PFSK-1 (cell line): Measurements from ENCODE around the gene FOLR1.

Experiments
- FOXP2 ChIP-seq: optimal IDR thresholded peaks from 2 replicates; pipeline ENCODE3; 2011; ENCODE audit warnings: borderline replicate concordance, control low read depth, inconsistent platforms; ENCODE audit not compliant: insufficient read depth; ENCODE audit errors: extremely low read length, extremely low read depth
- POLR2AphosphoS5 ChIP-seq: IDR thresholded peaks from 2 replicates; pipeline ENCODE4 v1.6.1; 2012; ENCODE audit warnings: low read depth, mild to moderate bottlenecking, control low read depth, low read length, moderate library complexity
- SIN3A ChIP-seq: IDR thresholded peaks from 2 replicates; pipeline ENCODE4 v1.6.1; 2012; ENCODE audit warnings: mild to moderate bottlenecking, low read length, moderate library complexity, borderline replicate concordance; ENCODE audit not compliant: insufficient read depth
- TAF1 ChIP-seq: IDR thresholded peaks from 2 replicates; pipeline ENCODE4 v1.6.1; 2012; ENCODE audit warnings: low read length, control low read depth, borderline replicate concordance; ENCODE audit not compliant: insufficient read depth
- TF ChIP-seq, protein P1 (sequence below), 2 experiments: IDR thresholded peaks; 2 replicates each; pipeline versions ENCODE4 v1.6.1 to v1.8.0; 2011 to 2012; ENCODE audit warnings: low read depth in 2 of 2, low read length in 2 of 2, control low read depth in 1 of 2, inconsistent platforms in 1 of 2, mild to moderate bottlenecking in 1 of 2, moderate library complexity in 1 of 2; ENCODE audit not compliant: insufficient read depth in 1 of 2

FOLR1 gene

DNA sequence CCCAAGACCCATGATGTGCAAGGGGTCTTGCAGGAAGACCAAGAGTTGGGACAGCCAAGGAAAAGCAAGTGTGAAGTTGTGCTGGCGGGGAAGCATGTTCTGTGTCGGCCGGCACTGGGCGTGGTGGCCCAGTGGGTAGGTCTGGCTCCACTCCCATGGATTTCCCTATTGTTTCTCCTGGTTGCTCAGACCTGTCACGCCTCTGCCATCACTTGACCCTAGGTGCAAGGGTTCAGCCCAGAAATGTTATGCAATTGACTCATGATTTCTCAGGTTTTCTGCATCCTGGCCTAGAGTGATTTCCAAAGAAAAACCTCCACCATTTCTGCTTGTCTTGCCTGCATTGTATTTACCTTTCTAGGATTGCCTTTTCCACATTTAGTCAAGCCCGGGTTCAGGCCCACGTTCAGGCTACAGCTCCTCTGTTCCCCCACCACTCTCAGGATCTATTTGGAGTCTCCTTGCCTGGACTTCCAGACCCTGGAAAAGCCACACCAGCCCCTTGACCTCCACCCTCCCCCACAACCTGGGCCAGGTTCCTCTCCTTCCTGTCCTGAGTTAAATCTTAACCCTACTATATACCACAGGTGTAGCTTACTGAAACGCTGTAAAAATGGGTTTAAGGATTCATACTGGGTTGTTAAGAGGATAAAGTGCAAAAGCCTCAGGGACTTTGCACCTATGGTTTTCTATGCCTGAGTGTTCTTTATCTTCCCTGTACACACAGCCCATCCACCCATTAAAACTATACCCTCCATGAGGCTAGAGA, 17.5 kb upstream of the FOLR1 start:
- TF ChIP-seq TAF1: no peak
- no peak for TF ChIP-seq FOXP2
- TF ChIP-seq SIN3A: no peak
- TF ChIP-seq, protein P1, sequence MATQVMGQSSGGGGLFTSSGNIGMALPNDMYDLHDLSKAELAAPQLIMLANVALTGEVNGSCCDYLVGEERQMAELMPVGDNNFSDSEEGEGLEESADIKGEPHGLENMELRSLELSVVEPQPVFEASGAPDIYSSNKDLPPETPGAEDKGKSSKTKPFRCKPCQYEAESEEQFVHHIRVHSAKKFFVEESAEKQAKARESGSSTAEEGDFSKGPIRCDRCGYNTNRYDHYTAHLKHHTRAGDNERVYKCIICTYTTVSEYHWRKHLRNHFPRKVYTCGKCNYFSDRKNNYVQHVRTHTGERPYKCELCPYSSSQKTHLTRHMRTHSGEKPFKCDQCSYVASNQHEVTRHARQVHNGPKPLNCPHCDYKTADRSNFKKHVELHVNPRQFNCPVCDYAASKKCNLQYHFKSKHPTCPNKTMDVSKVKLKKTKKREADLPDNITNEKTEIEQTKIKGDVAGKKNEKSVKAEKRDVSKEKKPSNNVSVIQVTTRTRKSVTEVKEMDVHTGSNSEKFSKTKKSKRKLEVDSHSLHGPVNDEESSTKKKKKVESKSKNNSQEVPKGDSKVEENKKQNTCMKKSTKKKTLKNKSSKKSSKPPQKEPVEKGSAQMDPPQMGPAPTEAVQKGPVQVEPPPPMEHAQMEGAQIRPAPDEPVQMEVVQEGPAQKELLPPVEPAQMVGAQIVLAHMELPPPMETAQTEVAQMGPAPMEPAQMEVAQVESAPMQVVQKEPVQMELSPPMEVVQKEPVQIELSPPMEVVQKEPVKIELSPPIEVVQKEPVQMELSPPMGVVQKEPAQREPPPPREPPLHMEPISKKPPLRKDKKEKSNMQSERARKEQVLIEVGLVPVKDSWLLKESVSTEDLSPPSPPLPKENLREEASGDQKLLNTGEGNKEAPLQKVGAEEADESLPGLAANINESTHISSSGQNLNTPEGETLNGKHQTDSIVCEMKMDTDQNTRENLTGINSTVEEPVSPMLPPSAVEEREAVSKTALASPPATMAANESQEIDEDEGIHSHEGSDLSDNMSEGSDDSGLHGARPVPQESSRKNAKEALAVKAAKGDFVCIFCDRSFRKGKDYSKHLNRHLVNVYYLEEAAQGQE (IDR thresholded peaks at IDR 0.05; ENCODE audit: insufficient read depth in 1 of 2, low read depth in 2 of 2, low read length in 2 of 2): no peak
- TF ChIP-seq POLR2AphosphoS5: no peak

DNA sequence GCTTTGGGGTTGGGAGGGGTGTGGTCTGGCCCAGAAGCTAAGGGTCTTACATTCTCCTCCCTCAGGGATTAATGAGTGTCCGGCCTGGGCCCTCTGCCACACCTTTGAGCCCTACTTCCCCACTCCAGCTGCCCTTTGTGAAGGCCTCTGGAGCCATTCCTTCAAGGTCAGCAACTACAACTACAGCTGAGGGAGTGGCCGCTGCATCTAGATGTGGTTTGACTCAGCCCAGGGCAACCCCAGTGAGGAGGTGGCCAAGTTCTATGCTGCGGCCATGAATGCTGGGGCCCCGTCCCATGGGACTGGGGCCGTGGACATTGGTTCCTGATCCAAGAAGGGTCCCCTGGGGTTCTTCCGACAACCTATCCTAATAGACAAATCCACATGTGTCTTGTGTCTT, 14.3 kb upstream of the FOLR1 start:
- TF ChIP-seq FOXP2 (no peak), SIN3A (no peak), TAF1 (no peak), POLR2AphosphoS5 (no peak)
- TF ChIP-seq, protein P1 (IDR thresholded peaks at IDR 0.05; ENCODE audit: insufficient read depth in 1 of 2, low read depth in 2 of 2, low read length in 2 of 2): no peak

DNA sequence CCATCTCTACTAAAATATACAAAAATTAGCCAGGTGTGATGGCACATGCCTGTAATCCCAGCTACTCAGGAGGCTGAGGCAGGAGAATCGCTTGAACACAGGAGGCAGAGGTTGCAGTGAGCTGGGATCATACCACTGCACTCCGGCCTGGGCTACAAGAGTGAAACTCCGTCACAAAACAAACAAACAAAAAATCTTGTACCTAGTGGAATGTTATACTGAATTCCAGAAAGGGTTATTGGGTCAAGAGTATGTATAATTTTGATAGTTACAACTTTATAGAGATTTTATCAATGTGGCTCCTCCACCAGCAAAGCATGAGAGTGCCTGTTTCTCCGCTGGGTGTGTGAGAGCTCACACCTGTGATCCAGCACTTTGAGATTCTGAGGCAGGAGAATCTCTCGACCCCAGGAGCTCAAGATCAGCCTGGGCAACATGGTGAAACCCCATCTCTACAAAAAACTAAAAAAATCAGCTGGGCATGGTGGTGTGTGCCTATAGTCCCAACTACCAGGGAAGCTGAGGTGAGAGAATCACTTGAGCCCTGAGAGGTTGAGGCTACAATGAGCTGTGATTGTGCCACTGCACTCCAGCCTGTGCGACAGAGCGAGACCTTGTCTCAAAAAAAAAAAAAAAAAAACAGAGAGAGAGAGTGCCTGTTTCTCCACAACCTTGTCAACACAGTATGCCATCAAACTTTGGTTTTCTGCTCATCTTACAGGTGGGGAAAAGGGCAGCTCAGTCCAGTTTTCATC, 12.7 kb upstream of the FOLR1 start:
- TF ChIP-seq, protein P1 (IDR thresholded peaks at IDR 0.05; ENCODE audit: insufficient read depth in 1 of 2, low read depth in 2 of 2, low read length in 2 of 2): no peak
- TF ChIP-seq FOXP2: no peak
- TF ChIP-seq SIN3A: no peak

DNA sequence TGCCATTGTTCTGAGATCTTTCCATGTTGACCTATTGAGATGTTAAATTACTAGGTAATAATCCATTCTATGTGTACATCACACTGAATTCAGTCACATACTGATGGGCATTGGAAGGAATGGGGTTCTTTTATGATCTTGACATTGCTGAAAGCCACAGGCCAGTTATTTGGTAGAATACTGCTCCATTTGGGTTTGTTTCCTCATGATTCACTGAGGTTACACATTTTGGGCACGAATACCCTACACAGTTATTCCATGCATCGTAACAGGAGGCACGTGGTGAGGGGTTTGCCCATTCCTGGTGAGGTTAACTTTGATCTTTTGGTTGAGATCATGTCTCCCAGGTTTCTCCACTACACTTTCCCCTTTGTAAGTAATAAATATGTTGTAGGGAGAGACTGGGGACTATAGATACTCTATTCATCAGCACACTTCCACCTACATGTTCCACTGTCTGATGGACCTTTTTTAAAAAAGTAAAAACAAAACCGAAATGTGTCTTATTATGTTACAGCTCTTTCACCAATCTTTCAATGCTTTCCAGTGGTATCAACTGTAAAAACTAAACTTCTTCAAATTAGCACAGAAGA, 12.0 kb upstream of the FOLR1 start:
- TF ChIP-seq, protein P1 (IDR thresholded peaks at IDR 0.05; ENCODE audit: insufficient read depth in 1 of 2, low read depth in 2 of 2, low read length in 2 of 2): no peak
- no peak for TF ChIP-seq POLR2AphosphoS5
- no peak for TF ChIP-seq SIN3A
- TF ChIP-seq FOXP2: no peak
- TF ChIP-seq TAF1: no peak
